Muscle layer of colon (tissue), 2 donors: Measurements from ENCODE around the gene RTP1.

Experiments used
- H3K27ac ChIP-seq: one replicate; pipeline ENCODE4 v1.7.0; 2013; ENCODE audit warnings: low read depth, mild to moderate bottlenecking, low read length, moderate library complexity
- H3K27me3 ChIP-seq, 2 donors: one replicate each; pipeline ENCODE4 v1.7.0; 2013; ENCODE audit warnings: low read length in 2 of 2, mild to moderate bottlenecking in 2 of 2; ENCODE audit not compliant: insufficient read depth in 2 of 2, control insufficient read depth in 1 of 2
- H3K36me3 ChIP-seq: one replicate; pipeline ENCODE4 v1.7.0; 2013; ENCODE audit warnings: mild to moderate bottlenecking, low read length; ENCODE audit not compliant: insufficient read depth
- H3K4me1 ChIP-seq: one replicate; pipeline ENCODE4 v1.7.0; 2013; ENCODE audit warnings: mild to moderate bottlenecking, low read length; ENCODE audit not compliant: insufficient read depth
- H3K4me3 ChIP-seq, 2 donors: one replicate each; pipeline ENCODE4 v1.7.0; 2013; ENCODE audit warnings: low read length in 2 of 2, low read depth in 1 of 2, mild to moderate bottlenecking in 1 of 2, moderate library complexity in 1 of 2
- H3K9ac ChIP-seq: one replicate; pipeline ENCODE4 v1.7.0; 2013; ENCODE audit warnings: low read length
- H3K9me3 ChIP-seq: one replicate; pipeline ENCODE4 v1.7.0; 2013; ENCODE audit warnings: mild to moderate bottlenecking, low read length
- donor health status: abdominal sarcoma.
- donor health status: Adenocarcinoma of cecum.

Gene RTP1

DNA sequence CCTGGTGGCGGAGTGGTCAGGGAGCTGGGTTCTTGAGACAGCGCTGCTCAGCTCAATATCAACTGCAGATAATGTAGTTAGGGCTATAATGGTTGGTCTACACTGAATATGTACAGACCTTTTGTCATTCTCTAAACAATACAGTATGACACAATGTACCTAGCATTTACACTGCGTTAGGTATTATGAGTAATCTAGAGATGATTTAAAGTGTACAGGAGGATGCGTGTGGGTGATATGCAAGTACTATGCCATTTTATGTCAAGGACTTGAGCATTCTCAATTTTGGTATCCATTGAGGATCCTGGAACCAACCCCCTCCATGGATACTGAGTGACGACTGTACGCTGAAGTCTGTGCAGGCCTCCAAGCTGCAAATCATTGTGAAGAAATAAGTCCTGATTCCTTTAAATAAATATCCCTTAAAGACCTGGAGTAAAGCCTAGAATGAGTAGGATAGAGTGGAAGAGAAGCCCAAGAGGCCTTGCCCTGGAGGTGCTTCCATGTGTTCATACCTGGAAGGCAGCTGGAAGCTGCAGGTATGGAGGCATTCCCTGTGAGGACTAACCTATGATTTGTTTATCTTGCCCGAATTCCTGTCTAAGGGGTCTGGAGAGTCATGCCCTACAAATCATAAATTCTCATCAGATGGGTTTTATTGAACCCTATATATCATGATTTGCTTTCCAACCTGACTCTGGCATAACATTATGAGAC is 15.7 kb upstream of the RTP1 start:
- no peak overlapping the region for H3K27ac ChIP-seq
- no peaks in the 10 kb centered on the region for H3K36me3 ChIP-seq
- no peaks in the 10 kb centered on the region for H3K27me3 ChIP-seq
- H3K9me3 ChIP-seq: no peaks in the 10 kb centered on the region
- peaks cover 8% of the 10 kb centered on the region for H3K4me1 ChIP-seq
- H3K4me3 ChIP-seq: no peak overlapping the region
- no peak overlapping the region for H3K9ac ChIP-seq

DNA sequence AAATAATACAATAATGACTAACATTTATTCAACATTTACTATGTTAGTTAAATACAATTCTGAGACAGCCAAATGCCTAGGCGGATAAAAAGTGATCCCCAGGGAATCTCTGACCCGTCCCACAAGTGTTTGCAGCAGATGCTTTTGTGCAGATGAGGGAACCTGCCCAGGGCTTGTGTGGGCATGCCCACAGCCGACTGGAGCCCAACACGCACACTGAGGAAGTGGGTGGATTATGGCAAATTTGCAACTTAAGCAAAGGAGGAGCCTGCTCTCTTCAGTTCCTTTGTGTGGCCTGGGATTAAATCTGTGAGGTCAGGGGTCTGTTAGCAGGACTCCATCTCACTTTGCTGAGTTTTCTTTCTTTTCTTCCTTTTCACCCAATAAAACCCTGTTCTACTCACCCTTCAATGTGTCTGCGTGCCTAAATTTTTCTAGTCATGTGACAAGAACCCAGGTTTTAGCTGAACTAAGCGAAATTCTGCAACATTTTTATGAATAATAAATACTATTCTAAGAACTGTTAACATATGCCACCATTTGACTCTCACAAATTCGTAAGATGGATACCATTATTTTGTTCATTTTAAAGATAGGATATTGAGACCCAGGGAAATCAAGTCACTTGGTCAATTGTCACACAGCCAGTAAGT is 13.9 kb upstream of the RTP1 start:
- Histone ChIP-seq H3K4me3 (no peak overlapping the region), H3K27ac (no peak overlapping the region), H3K9ac (no peak overlapping the region), H3K27me3 (no peaks in the 10 kb centered on the region), H3K36me3 (no peaks in the 10 kb centered on the region), H3K4me1 (peaks cover 26% of the 10 kb centered on the region), H3K9me3 (no peaks in the 10 kb centered on the region)

DNA sequence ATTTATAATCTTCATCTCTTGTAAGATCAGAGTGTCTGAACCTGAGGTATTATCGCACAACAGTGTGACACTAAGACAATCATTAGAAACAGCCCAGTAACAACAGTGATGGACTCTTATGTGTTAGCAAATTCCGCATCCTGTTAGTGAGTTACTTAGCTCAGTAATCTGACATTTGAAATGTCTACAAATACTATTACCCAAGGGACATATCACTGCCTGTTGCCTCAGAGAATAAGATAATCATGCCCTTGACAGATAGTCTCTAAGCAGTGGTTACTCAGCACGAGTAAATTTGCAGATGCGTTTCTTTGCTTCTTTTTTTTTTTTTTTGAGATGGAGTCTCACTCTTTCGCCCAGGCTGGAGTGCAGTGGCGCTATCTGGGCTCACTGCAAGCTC is 13.4 kb upstream of the RTP1 start:
- Histone ChIP-seq H3K27me3 (no peaks in the 10 kb centered on the region), H3K36me3 (no peaks in the 10 kb centered on the region), H3K4me3 (no peak overlapping the region), H3K27ac (no peak overlapping the region), H3K4me1 (peaks cover 30% of the 10 kb centered on the region), H3K9ac (no peak overlapping the region), H3K9me3 (no peaks in the 10 kb centered on the region)

DNA sequence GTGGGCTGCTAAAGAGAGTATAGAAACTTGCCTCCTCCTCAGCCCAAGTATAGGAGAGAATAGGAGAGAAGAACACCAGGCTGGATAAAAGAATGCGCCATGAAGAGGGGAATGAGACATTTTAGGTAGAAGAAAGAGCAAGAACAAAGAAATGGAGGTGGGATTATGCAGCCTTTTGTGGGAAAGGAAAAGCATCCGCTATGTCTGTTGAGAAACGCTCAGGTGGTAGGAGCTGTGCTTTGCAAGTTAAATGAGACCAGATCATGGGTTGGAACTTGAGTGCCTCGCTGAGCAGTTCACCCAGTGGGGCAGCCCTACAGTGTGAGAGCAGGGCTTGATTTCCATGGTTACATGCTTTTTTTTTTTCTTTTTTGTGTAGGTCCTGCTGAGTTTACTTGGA is 11.5 kb upstream of the RTP1 start:
- H3K9me3 ChIP-seq: no peaks in the 10 kb centered on the region
- H3K9ac ChIP-seq: no peak overlapping the region
- peaks cover 35% of the 10 kb centered on the region for H3K4me1 ChIP-seq
- H3K4me3 ChIP-seq: no peak overlapping the region
- peak overlapping the region; percentile 80 for H3K27ac ChIP-seq
- no peaks in the 10 kb centered on the region for H3K36me3 ChIP-seq
- no peaks in the 10 kb centered on the region for H3K27me3 ChIP-seq

DNA sequence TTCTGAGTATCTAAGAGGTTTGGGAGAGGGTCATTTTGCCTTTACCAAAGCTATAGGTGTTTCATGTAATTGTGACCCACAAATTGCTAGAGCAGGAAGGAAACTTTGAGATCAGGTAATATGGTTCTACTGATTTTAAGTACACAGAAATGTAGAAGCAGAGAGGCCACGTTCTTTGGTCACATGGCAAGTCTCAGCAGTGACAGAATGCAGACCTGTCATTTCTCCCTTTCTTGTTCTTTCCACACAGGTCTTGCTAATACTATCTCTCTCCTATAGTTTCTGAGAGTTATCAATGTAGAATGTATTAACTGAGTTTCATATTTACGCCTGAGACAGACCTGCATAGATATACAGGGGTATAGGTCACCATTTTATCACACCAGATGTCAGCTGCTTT is 10.9 kb upstream of the RTP1 start:
- Histone ChIP-seq H3K36me3 (no peaks in the 10 kb centered on the region), H3K4me3 (peak overlapping the region in 1 of 2 donors; percentile 21), H3K27me3 (no peaks in the 10 kb centered on the region), H3K9ac (no peak overlapping the region), H3K27ac (peak overlapping the region; percentile 80), H3K9me3 (no peaks in the 10 kb centered on the region), H3K4me1 (peaks cover 35% of the 10 kb centered on the region)

DNA sequence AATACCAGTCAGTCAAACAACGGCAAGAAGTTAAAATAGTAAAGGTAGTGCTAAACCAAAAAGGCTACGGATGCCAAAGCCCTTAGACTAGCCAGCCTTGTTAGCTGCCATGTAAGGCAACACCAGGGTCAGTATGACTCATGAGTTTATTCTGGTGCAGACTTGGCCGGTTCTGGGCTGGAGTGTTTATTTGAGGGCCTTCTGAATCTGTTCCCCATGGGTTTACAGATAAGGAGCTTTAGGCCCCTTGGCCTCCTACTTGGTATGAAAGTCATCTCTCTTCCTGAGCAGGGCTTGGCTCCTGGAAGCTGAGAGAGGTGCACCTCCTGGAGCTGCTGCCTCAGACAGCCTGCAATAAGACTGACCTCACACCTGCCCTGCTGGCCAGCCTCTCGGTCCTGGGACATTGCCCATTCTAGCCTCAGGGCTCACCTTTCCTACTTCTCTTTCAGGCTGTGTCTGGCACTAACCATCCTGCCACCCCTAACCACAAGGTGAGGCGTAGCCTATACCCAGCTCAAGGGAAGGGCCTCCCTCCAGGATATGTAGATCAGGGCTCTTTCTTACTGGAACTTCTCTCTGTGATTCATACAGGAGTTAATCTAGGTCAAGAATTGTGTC is 10.4 kb upstream of the RTP1 start:
- Histone ChIP-seq H3K36me3 (no peaks in the 10 kb centered on the region), H3K27ac (peak overlapping the region; percentile 80), H3K9ac (no peak overlapping the region), H3K4me1 (peaks cover 35% of the 10 kb centered on the region), H3K4me3 (peak overlapping the region in 1 of 2 donors; percentile 21), H3K27me3 (no peaks in the 10 kb centered on the region), H3K9me3 (no peaks in the 10 kb centered on the region)

DNA sequence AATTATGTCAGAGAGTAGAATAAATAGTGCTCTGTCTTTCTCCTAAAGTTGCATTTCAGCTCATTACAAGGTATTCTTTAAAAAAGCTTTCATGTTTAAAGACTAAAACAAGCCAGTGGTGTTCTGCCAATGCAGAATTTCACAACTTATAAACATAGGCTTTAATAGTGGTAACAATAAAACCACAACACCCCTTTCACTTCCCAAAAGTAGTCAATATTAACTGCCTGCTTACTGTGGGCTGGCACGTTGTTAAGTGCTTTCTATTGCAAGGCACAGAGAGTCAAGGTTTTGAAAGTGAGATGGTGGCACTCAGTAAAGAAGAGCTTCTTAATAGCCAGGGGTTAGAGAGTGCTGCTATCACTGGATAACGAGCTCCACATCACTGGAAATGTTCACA is 8.4 kb upstream of the RTP1 start:
- no peak overlapping the region for H3K4me3 ChIP-seq
- no peaks in the 10 kb centered on the region for H3K36me3 ChIP-seq
- H3K9ac ChIP-seq: no peak overlapping the region
- H3K9me3 ChIP-seq: no peaks in the 10 kb centered on the region
- H3K27me3 ChIP-seq: no peaks in the 10 kb centered on the region
- H3K4me1 ChIP-seq: peaks cover 40% of the 10 kb centered on the region
- peak overlapping the region; percentile 80 for H3K27ac ChIP-seq

DNA sequence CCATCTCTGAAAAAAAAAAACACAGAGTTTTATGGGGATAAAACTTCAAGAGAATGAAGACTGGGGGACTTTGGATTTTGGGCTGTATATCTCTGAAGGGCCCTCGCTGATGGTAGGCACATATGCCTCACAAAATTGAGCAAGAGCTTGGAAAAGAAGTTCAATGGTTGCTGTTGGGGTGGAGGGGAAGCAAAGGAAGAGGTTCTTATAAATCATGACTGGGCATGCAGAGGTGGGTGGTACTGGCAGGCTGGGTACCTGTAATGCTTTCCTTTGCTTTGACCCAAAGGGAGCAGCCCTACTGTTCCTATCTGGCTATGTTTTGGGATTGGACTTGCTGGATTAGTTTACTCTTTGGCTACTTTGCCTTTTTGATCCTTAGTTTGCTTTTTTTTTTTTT is 6.0 kb upstream of the RTP1 start:
- Histone ChIP-seq H3K36me3 (no peaks in the 10 kb centered on the region), H3K9ac (no peak overlapping the region), H3K4me1 (peaks cover 35% of the 10 kb centered on the region), H3K4me3 (no peak overlapping the region), H3K9me3 (no peaks in the 10 kb centered on the region), H3K27ac (no peak overlapping the region), H3K27me3 (no peaks in the 10 kb centered on the region)

DNA sequence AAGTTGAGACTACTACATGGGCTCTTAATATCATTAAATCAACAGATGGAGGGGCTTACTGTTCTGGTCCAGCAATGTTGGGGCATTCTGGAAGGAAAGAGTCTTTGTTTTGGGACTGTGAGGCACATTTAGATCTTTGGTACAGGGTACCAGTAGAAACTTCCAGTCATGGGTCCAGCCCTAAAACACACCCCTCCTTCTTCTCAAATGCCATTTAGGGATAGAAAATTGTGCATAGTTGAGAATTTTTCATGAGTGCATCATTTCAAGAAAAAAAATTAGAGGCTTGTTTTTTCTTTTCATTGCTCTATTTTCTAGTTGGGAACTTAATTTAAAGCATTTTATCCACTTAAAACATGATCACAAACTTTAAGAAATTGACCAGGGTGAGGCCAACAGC is 4.1 kb upstream of the RTP1 start:
- H3K4me1 ChIP-seq: peaks cover 16% of the 10 kb centered on the region
- no peak overlapping the region for H3K27ac ChIP-seq

DNA sequence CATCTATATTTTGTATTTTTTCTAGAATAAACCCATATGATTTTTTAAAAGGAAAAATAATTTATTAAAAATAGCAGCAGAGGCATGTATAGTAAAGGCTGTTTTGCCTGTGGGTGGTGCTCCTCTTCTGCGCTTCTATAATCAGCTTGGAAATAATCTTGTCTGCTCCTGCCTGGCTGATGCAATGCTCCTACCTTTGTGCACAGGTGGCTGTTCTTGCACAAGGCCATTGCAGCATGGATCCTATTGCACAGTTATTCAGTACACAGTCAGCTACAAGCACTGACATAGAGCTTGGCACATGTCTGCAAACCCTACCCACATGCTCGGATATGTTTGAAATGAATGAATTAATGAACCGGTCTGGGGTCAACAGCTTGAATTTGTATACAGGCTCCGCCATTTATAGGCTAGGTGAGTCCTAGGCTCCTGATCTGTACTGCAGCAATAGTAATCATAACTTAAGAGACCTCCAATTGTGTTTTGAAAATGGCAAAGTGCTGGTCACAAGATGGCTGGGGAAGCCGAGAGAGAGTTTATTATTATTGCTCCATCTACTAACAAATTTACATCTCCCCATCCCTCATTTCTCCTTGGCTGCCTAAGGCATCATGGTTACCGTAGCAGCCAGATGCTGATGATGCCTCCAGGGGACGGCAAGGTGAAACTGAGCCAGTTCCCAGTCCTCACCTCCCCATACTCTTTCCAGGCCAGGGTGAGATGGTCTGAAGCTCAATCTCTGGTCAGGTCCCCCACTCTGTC is 532 bp upstream of the RTP1 start:
- Histone ChIP-seq H3K9me3 (no peaks in the 10 kb centered on the region), H3K27me3 (no peaks in the 10 kb centered on the region), H3K9ac (no peak overlapping the region), H3K4me3 (no peak overlapping the region), H3K27ac (no peak overlapping the region), H3K36me3 (no peaks in the 10 kb centered on the region), H3K4me1 (peaks cover 5% of the 10 kb centered on the region)

More for the DNA sequence above, 4.1 kb upstream of the RTP1 start:
- Histone ChIP-seq H3K9ac (no peak overlapping the region), H3K9me3 (no peaks in the 10 kb centered on the region), H3K36me3 (no peaks in the 10 kb centered on the region), H3K27me3 (no peaks in the 10 kb centered on the region), H3K4me3 (no peak overlapping the region)

DNA sequence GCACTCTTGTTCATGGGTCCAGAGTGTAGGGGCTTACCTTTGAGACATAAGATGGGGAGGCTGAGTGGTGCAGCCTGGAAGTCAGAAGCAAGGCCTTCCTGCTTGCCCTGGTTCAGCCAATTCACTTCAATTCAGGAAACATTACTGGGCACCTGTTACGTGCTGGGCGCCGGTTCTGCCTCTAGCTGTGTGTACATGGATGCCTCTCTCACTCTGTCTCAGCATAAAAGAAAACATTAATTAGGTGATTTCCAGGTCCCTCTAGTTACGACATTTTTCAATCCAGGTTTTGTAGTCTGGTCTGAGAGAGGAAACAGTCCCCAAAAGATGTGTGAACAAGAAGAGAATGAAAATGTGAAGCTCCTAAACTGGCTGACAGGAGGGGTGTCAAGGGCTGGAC is 1.2 kb downstream of the RTP1 start:
- Histone ChIP-seq H3K9me3 (no peaks in the 10 kb centered on the region), H3K9ac (no peak overlapping the region), H3K27me3 (no peaks in the 10 kb centered on the region), H3K27ac (no peak overlapping the region), H3K36me3 (no peaks in the 10 kb centered on the region), H3K4me1 (no peaks in the 10 kb centered on the region), H3K4me3 (no peak overlapping the region)
